Suprapubic skin (tissue), 4 donors: ENCODE data around the gene CACNG6.

Experiments
- CTCF ChIP-seq, 2 donors: fragments of 200-600 bp in 1 of 2; fragments of 450-650 bp in 1 of 2; sonication (generic) in 1 of 2; IDR thresholded peaks; one replicate each; pipeline ENCODE4 v1.5.1; 2016 to 2019; ENCODE audit warnings: antibody characterized with exemption in 2 of 2, mild to moderate bottlenecking in 1 of 2, moderate library complexity in 1 of 2
- EP300 ChIP-seq: sonication (generic); formaldehyde crosslinking; IDR thresholded peaks from one replicate; pipeline ENCODE4 v1.6.1; 2017; ENCODE audit warnings: antibody characterized with exemption
- POLR2A ChIP-seq, 2 donors: fragments of 450-650 bp; IDR thresholded peaks; one replicate each; pipeline ENCODE4 v1.6.1; 2017; ENCODE audit warnings: antibody characterized with exemption in 2 of 2, mild to moderate bottlenecking in 2 of 2, moderate library complexity in 2 of 2
- POLR2AphosphoS5 ChIP-seq, 3 donors: sonication (generic); formaldehyde crosslinking; IDR thresholded peaks; one replicate each; pipeline ENCODE4 v1.6.1; 2017; ENCODE audit warnings: antibody characterized with exemption in 3 of 3

- TF ChIP-seq CTCF (IDR thresholded peaks at IDR 0.05): no peak
- TF ChIP-seq POLR2A (IDR thresholded peaks at IDR 0.05): no peak
- no peak for TF ChIP-seq POLR2AphosphoS5 (IDR thresholded peaks at IDR 0.05)
- TF ChIP-seq EP300: no peak
Measured at GRCh38 chr19:53982001-53982451, 9.4 kb upstream of the CACNG6 start.
